Measurements from ENCODE around the gene SLC2A11. TPM values are rescaled to one million over a fixed set of nuclear protein-coding genes. Genes with fewer than 3 reads are reported as not detected.
A peak's percentile ranks its signal among the peaks of the same experiment; 100 is the strongest.

Gene SLC2A11
- total and polyA plus RNA-seq, 9 of the 15 experiments (the other 6 are each of a cell fraction or from before 2014, with no cell fraction given), result 0.44 to 2.7 (median 2.1) TPM

DNA sequence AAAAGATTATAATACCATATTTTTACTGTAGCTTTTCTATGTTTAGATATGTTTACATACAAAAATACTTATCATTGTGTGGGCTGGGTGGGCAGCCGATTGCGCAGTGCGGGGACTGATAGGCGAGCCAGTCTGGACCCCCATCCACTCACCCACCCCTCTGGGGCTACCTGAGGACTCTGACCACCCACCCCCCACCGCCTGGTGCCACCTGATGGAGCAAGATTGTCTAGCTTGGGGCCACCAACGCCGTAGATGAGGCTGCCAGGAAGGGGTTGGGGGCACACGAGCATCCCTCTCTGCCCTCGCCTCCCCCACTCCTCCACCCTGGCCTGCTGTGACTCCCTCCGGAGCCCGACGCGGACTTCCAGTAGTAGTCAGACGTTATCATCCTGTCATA lies 68.9 kb downstream of the SLC2A11 start:
- Histone ChIP-seq H3K9me3 (replicated peaks; ENCODE audit: control insufficient read depth, insufficient read depth, low read depth, low read length) (peaks cover 3% of the 10 kb centered on the region), H3K4me3 (no peak overlapping the region), H3K27ac (ENCODE audit: extremely low read depth, low read depth, low read length) (no peak overlapping the region), H3K4me1 (replicated peaks in 1 of 2; ENCODE audit: control insufficient read depth in 2 of 2, insufficient read depth in 2 of 2, low read length in 2 of 2) (no peaks in the 10 kb centered on the region), H3K27me3 (ENCODE audit: control insufficient read depth in 2 of 2, insufficient read depth in 2 of 2, low read length in 2 of 2) (no peaks in the 10 kb centered on the region), H4K20me1 (replicated peaks; ENCODE audit: control insufficient read depth, insufficient read depth, low read length) (no peaks in the 10 kb centered on the region), H2AFZ (ENCODE audit: low read depth, low read length) (no peak overlapping the region), H3K79me2 (ENCODE audit: control insufficient read depth, insufficient read depth, low read length) (no peaks in the 10 kb centered on the region), H3K36me3 (ENCODE audit: control insufficient read depth, insufficient read depth, low read length) (peaks cover 48% of the 10 kb centered on the region; the same call in 2 of the 3 replicates), H3K4me2 (ENCODE audit: insufficient read depth, low read length) (no peak overlapping the region), H3K9ac (ENCODE audit: insufficient read depth in 1 of 2, low read depth in 2 of 2, low read length in 2 of 2) (no peak overlapping the region), H3K9me1 (ENCODE audit: control insufficient read depth, insufficient read depth, low read length) (no peaks in the 10 kb centered on the region)
- intact Hi-C loops (cut with micrococcal nuclease) (no loop called here), in situ Hi-C loops (cut with MboI) (loop anchor here (5.0 kb wide), 1 partner anchor 41 kb away; the partner anchor contains the start of gene DDTL)
- DNase-seq (ENCODE audit: extremely low read depth in 1 of 4, low spot score in 3 of 4) (peak in 2 of 4 experiments; percentile 3 to 4), ATAC-seq (no peak), FAIRE-seq (no peak)
- TF ChIP-seq ZBTB1 (CRISPR knock-in tag; IDR thresholded peaks at IDR 0.05; ENCODE audit: borderline replicate concordance, low read depth) (no peak), ZNF23 (CRISPR knock-in tag; IDR thresholded peaks at IDR 0.05) (no peak), SP1 (CRISPR knock-in tag; IDR thresholded peaks at IDR 0.05) (no peak), TOE1 (IDR thresholded peaks at IDR 0.05; ENCODE audit: borderline replicate concordance) (no peak), TOE1 (CRISPR knock-in tag; IDR thresholded peaks at IDR 0.05; ENCODE audit: borderline replicate concordance, low read depth) (no peak), RAD51 (IDR thresholded peaks at IDR 0.05; ENCODE audit: borderline replicate concordance, low read depth) (no peak), DPF2 (IDR thresholded peaks at IDR 0.05) (no peak)
- ChIA-PET CTCF (ENCODE audit: low intra/inter-chr PET ratio) (no interaction called here), POLR2A (interaction anchor here (1.1 kb wide), 1 partner anchor 44 kb away, joined by 3 read pairs; no protein-coding TSS in a partner anchor)
- 77% methylated on average over 10 of the region's 14 CpGs for WGBS (ENCODE audit: insufficient coverage, low coverage, missing lambda C conversion rate)
- no TSS peak for BruUV-seq (replicated peaks)

Small RNAs within 50 kb of the gene (small RNA-seq; reads per million reads assigned to genes)
- gene RN7SL268P, result not detected

Other genes starting within 250 kb of the SLC2A11 start
Only the 7 nearest of the 16 such genes appear.
- not detected in 2 replicates for gene C22orf15, start 94.9 kb upstream of the SLC2A11 start, total RNA-seq (2014; rRNA removed)
- not detected in 2 replicates for gene C22orf15, start 94.9 kb upstream of the SLC2A11 start, total RNA-seq (2014; rRNA removed; fragmentation: Illumina TruSeq; extraction: Trizol)
- gene C22orf15, start 94.9 kb upstream of the SLC2A11 start, total RNA-seq (2015; rRNA removed; fragmentation: Illumina TruSeq; extraction: Trizol), result not detected in 2 replicates
- gene C22orf15, start 94.9 kb upstream of the SLC2A11 start, total RNA-seq (2021), result not detected in 2 replicates
- not detected in 2 replicates for gene C22orf15, start 94.9 kb upstream of the SLC2A11 start, polyA plus RNA-seq (2011; rRNA removed)
- gene C22orf15, start 94.9 kb upstream of the SLC2A11 start, polyA plus RNA-seq (2014; fragmentation: Illumina TruSeq; extraction: Trizol), result not detected in 2 replicates
- gene C22orf15, start 94.9 kb upstream of the SLC2A11 start, polyA plus RNA-seq (2014; fragmentation: Nextera tagmentation; extraction: Ambion mirVana), result not detected
- gene C22orf15, start 94.9 kb upstream of the SLC2A11 start, polyA plus RNA-seq (2014; rRNA removed), result 0.07 TPM in 1 of 2 replicates, not detected in the other
- 84.9 and 214 TPM in 2 replicates for gene CHCHD10, start 89.9 kb upstream of the SLC2A11 start, total RNA-seq (2014; rRNA removed)
- gene CHCHD10, start 89.9 kb upstream of the SLC2A11 start, total RNA-seq (2014; rRNA removed; fragmentation: Illumina TruSeq; extraction: Trizol), result 76.4 and 102 TPM in 2 replicates
- 124 and 130 TPM in 2 replicates for gene CHCHD10, start 89.9 kb upstream of the SLC2A11 start, total RNA-seq (2015; rRNA removed; fragmentation: Illumina TruSeq; extraction: Trizol)
- gene CHCHD10, start 89.9 kb upstream of the SLC2A11 start, total RNA-seq (2021), result 270 and 292 TPM in 2 replicates
- gene CHCHD10, start 89.9 kb upstream of the SLC2A11 start, polyA plus RNA-seq (2011; rRNA removed), result 51.1 and 51.8 TPM in 2 replicates
- gene CHCHD10, start 89.9 kb upstream of the SLC2A11 start, polyA plus RNA-seq (2014; fragmentation: Illumina TruSeq; extraction: Trizol), result 157 and 178 TPM in 2 replicates
- 10 to 100 TPM; 15.2 to 41.0 TPM for gene CHCHD10, start 89.9 kb upstream of the SLC2A11 start, polyA plus RNA-seq (2014; fragmentation: Nextera tagmentation; extraction: Ambion mirVana)
- 159 and 170 TPM in 2 replicates for gene CHCHD10, start 89.9 kb upstream of the SLC2A11 start, polyA plus RNA-seq (2014; rRNA removed)
- 0.57 and 1.4 TPM in 2 replicates for gene MMP11, start 85.0 kb upstream of the SLC2A11 start, total RNA-seq (2014; rRNA removed)
- gene MMP11, start 85.0 kb upstream of the SLC2A11 start, total RNA-seq (2014; rRNA removed; fragmentation: Illumina TruSeq; extraction: Trizol), result 0.13 and 0.25 TPM in 2 replicates
- gene MMP11, start 85.0 kb upstream of the SLC2A11 start, total RNA-seq (2015; rRNA removed; fragmentation: Illumina TruSeq; extraction: Trizol), result 0.14 and 0.15 TPM in 2 replicates
- gene MMP11, start 85.0 kb upstream of the SLC2A11 start, total RNA-seq (2021), result 0.58 and 1.4 TPM in 2 replicates
- 1.1 and 1.3 TPM in 2 replicates for gene MMP11, start 85.0 kb upstream of the SLC2A11 start, polyA plus RNA-seq (2011; rRNA removed)
- gene MMP11, start 85.0 kb upstream of the SLC2A11 start, polyA plus RNA-seq (2014; fragmentation: Illumina TruSeq; extraction: Trizol), result 0.25 and 1.2 TPM in 2 replicates
- not detected for gene MMP11, start 85.0 kb upstream of the SLC2A11 start, polyA plus RNA-seq (2014; fragmentation: Nextera tagmentation; extraction: Ambion mirVana)
- 0.40 and 1.8 TPM in 2 replicates for gene MMP11, start 85.0 kb upstream of the SLC2A11 start, polyA plus RNA-seq (2014; rRNA removed)
- gene SMARCB1, start 70.9 kb upstream of the SLC2A11 start, total RNA-seq (2014; rRNA removed), result 65.4 and 74.0 TPM in 2 replicates
- gene SMARCB1, start 70.9 kb upstream of the SLC2A11 start, total RNA-seq (2014; rRNA removed; fragmentation: Illumina TruSeq; extraction: Trizol), result 39.5 and 44.5 TPM in 2 replicates
- 50.9 and 53.7 TPM in 2 replicates for gene SMARCB1, start 70.9 kb upstream of the SLC2A11 start, total RNA-seq (2015; rRNA removed; fragmentation: Illumina TruSeq; extraction: Trizol)
- 79.1 and 79.2 TPM in 2 replicates for gene SMARCB1, start 70.9 kb upstream of the SLC2A11 start, total RNA-seq (2021)
- gene SMARCB1, start 70.9 kb upstream of the SLC2A11 start, polyA plus RNA-seq (2011; rRNA removed), result 113 and 117 TPM in 2 replicates
- 111 TPM in 2 replicates for gene SMARCB1, start 70.9 kb upstream of the SLC2A11 start, polyA plus RNA-seq (2014; fragmentation: Illumina TruSeq; extraction: Trizol)
- gene SMARCB1, start 70.9 kb upstream of the SLC2A11 start, polyA plus RNA-seq (2014; fragmentation: Nextera tagmentation; extraction: Ambion mirVana), result 1 to 10 TPM; 1.2 to 3.0 TPM
- 75.3 and 90.2 TPM in 2 replicates for gene SMARCB1, start 70.9 kb upstream of the SLC2A11 start, polyA plus RNA-seq (2014; rRNA removed)
- 6.2 and 6.9 TPM in 2 replicates for gene DERL3, start 18.9 kb upstream of the SLC2A11 start, total RNA-seq (2014; rRNA removed)
- gene DERL3, start 18.9 kb upstream of the SLC2A11 start, total RNA-seq (2014; rRNA removed; fragmentation: Illumina TruSeq; extraction: Trizol), result 0.77 and 1.7 TPM in 2 replicates
- gene DERL3, start 18.9 kb upstream of the SLC2A11 start, total RNA-seq (2015; rRNA removed; fragmentation: Illumina TruSeq; extraction: Trizol), result 1.4 and 2.4 TPM in 2 replicates
- 8.8 and 9.2 TPM in 2 replicates for gene DERL3, start 18.9 kb upstream of the SLC2A11 start, total RNA-seq (2021)
- gene DERL3, start 18.9 kb upstream of the SLC2A11 start, polyA plus RNA-seq (2011; rRNA removed), result 8.3 and 19.3 TPM in 2 replicates
- gene DERL3, start 18.9 kb upstream of the SLC2A11 start, polyA plus RNA-seq (2014; fragmentation: Illumina TruSeq; extraction: Trizol), result 4.8 and 7.4 TPM in 2 replicates
- 1 to 10 TPM; 1.3 to 2.9 TPM for gene DERL3, start 18.9 kb upstream of the SLC2A11 start, polyA plus RNA-seq (2014; fragmentation: Nextera tagmentation; extraction: Ambion mirVana)
- 12.1 and 12.4 TPM in 2 replicates for gene DERL3, start 18.9 kb upstream of the SLC2A11 start, polyA plus RNA-seq (2014; rRNA removed)
- 440 and 672 TPM in 2 replicates for gene MIF, start 36.5 kb downstream of the SLC2A11 start, total RNA-seq (2014; rRNA removed)
- gene MIF, start 36.5 kb downstream of the SLC2A11 start, total RNA-seq (2014; rRNA removed; fragmentation: Illumina TruSeq; extraction: Trizol), result 5.4 and 7.4 TPM in 2 replicates
- gene MIF, start 36.5 kb downstream of the SLC2A11 start, total RNA-seq (2015; rRNA removed; fragmentation: Illumina TruSeq; extraction: Trizol), result 253 and 254 TPM in 2 replicates
- gene MIF, start 36.5 kb downstream of the SLC2A11 start, total RNA-seq (2021), result 666 and 724 TPM in 2 replicates
- 193 and 230 TPM in 2 replicates for gene MIF, start 36.5 kb downstream of the SLC2A11 start, polyA plus RNA-seq (2011; rRNA removed)
- 31.1 and 74.5 TPM in 2 replicates for gene MIF, start 36.5 kb downstream of the SLC2A11 start, polyA plus RNA-seq (2014; fragmentation: Illumina TruSeq; extraction: Trizol)
- 10 to 100 TPM; 23.0 to 67.2 TPM for gene MIF, start 36.5 kb downstream of the SLC2A11 start, polyA plus RNA-seq (2014; fragmentation: Nextera tagmentation; extraction: Ambion mirVana)
- 537 and 538 TPM in 2 replicates for gene MIF, start 36.5 kb downstream of the SLC2A11 start, polyA plus RNA-seq (2014; rRNA removed)
- not detected in 2 replicates for gene GSTT2B, start 103.3 kb downstream of the SLC2A11 start, total RNA-seq (2014; rRNA removed)
- not detected in 2 replicates for gene GSTT2B, start 103.3 kb downstream of the SLC2A11 start, total RNA-seq (2014; rRNA removed; fragmentation: Illumina TruSeq; extraction: Trizol)
- gene GSTT2B, start 103.3 kb downstream of the SLC2A11 start, total RNA-seq (2015; rRNA removed; fragmentation: Illumina TruSeq; extraction: Trizol), result not detected in 2 replicates
- gene GSTT2B, start 103.3 kb downstream of the SLC2A11 start, total RNA-seq (2021), result not detected in 2 replicates
- not detected in 2 replicates for gene GSTT2B, start 103.3 kb downstream of the SLC2A11 start, polyA plus RNA-seq (2011; rRNA removed)
- gene GSTT2B, start 103.3 kb downstream of the SLC2A11 start, polyA plus RNA-seq (2014; fragmentation: Illumina TruSeq; extraction: Trizol), result not detected in 2 replicates
- gene GSTT2B, start 103.3 kb downstream of the SLC2A11 start, polyA plus RNA-seq (2014; fragmentation: Nextera tagmentation; extraction: Ambion mirVana), result not detected
- not detected in 2 replicates for gene GSTT2B, start 103.3 kb downstream of the SLC2A11 start, polyA plus RNA-seq (2014; rRNA removed)